Lower leg skin (tissue), 3 donors: ENCODE measurements around the gene STAT3.

Source experiments
- CTCF ChIP-seq, 3 donors: fragments of 450-650 bp; IDR thresholded peaks; one replicate each; pipeline ENCODE4 v1.5.1; 2016; ENCODE audit warnings: antibody characterized with exemption in 3 of 3, mild to moderate bottlenecking in 3 of 3, moderate library complexity in 2 of 3
- POLR2A ChIP-seq, 2 donors: fragments of 450-650 bp; IDR thresholded peaks; one replicate each; pipeline ENCODE4 v1.6.1; 2016 to 2017; ENCODE audit warnings: antibody characterized with exemption in 2 of 2, mild to moderate bottlenecking in 1 of 2, moderate library complexity in 1 of 2

- TF ChIP-seq CTCF (IDR thresholded peaks at IDR 0.05) (no peak), POLR2A (IDR thresholded peaks at IDR 0.05) (no peak)
Measured at GRCh38 chr17:42315402-42316156, 72.7 kb downstream of the STAT3 start.
